ENCODE data around the gene CRYBB2. TPM values are rescaled to one million over a fixed set of nuclear protein-coding genes. Genes with fewer than 3 reads are reported as not detected.

The CRYBB2 gene
- total RNA-seq, 1 experiment from 2014 or later = not detected

DNA sequence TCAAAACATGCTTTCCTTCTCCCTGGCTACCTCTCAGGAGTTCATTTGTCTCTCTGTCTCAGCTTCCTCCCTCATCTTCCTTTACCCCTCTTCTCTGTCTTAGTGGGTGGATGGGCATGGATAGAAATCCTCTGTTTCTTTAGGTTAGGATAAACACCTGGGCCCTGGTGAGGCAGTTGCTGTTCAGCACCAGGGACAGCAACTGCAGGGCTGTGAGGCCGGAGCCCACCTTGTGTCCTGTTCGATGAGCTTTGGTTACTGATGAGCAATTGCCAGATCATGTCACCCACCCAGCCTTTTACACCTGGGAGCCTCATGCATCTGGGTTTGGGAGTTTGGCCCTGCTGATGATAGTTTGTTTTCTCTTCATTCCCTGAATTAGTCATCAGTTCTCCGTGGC is 25.9 kb upstream of the CRYBB2 start:
- no peak overlapping the region for H2AFZ ChIP-seq (ENCODE audit: low read depth, low read length, poor library complexity, severe bottlenecking)
- no peaks in the 10 kb centered on the region for H3K9me3 ChIP-seq (ENCODE audit: control insufficient read depth in 1 of 2, insufficient read depth in 1 of 2, low read depth in 1 of 2, low read length in 2 of 2)
- no peaks in the 10 kb centered on the region for H3K27me3 ChIP-seq (ENCODE audit: insufficient read depth, low read length)
- H3K9me2 ChIP-seq (ENCODE audit: insufficient read depth) = no peaks in the 10 kb centered on the region
- no peaks in the 10 kb centered on the region for H3K79me2 ChIP-seq (ENCODE audit: insufficient read depth, low read length)
- POLR2A ChIA-PET = no interaction called here
- no peak overlapping the region for H3K4me2 ChIP-seq (ENCODE audit: low read length)
- H3K36me3 ChIP-seq (ENCODE audit: control insufficient read depth in 1 of 2, insufficient read depth in 2 of 2, low read length in 2 of 2) = peaks cover 3 to 8% of the 10 kb centered on the region in 2 experiments; a peak in 3 of 4 replicates
- no peak overlapping the region for H3K9ac ChIP-seq (ENCODE audit: low read length)
- no peak for ATAC-seq
- no peaks in the 10 kb centered on the region for H4K20me1 ChIP-seq (ENCODE audit: insufficient read depth)
- no peaks in the 10 kb centered on the region for H3K4me1 ChIP-seq (ENCODE audit: control insufficient read depth in 1 of 2, insufficient read depth in 2 of 2, low read length in 2 of 2)
- no peak for DNase-seq (ENCODE audit: low read depth, low spot score)
- RAD21 ChIA-PET (ENCODE audit: low non-redundant PET in 1 of 2, low total read pairs in 2 of 2, uncharacterized antibody in 2 of 2, unreplicated experiment in 2 of 2) = no interaction called here
- CTCF ChIA-PET = interaction anchor here (1.1 to 1.5 kb wide), 2 partner anchors 9 to 11 kb away, joined by 3 to 4 read pairs; no protein-coding TSS in a partner anchor
- intact Hi-C loops (cut with micrococcal nuclease) = no loop called here
- BruUV-seq (replicated peaks) = no TSS peak
- TF ChIP-seq, protein P1, sequence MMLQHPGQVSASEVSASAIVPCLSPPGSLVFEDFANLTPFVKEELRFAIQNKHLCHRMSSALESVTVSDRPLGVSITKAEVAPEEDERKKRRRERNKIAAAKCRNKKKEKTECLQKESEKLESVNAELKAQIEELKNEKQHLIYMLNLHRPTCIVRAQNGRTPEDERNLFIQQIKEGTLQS (IDR thresholded peaks at IDR 0.05) = no peak
- TF ChIP-seq TCF7L2 (IDR thresholded peaks at IDR 0.05; ENCODE audit: borderline replicate concordance, extremely low read depth, insufficient read depth, insufficient read length) (no peak), EZH2phosphoT487 (IDR thresholded peaks at IDR 0.05; ENCODE audit: borderline replicate concordance) (no peak), EZH2 (IDR thresholded peaks at IDR 0.05) (no peak), POLR2AphosphoS5 (IDR thresholded peaks at IDR 0.05; ENCODE audit: low read depth, low read length) (no peak)
- TF ChIP-seq, protein P2, sequence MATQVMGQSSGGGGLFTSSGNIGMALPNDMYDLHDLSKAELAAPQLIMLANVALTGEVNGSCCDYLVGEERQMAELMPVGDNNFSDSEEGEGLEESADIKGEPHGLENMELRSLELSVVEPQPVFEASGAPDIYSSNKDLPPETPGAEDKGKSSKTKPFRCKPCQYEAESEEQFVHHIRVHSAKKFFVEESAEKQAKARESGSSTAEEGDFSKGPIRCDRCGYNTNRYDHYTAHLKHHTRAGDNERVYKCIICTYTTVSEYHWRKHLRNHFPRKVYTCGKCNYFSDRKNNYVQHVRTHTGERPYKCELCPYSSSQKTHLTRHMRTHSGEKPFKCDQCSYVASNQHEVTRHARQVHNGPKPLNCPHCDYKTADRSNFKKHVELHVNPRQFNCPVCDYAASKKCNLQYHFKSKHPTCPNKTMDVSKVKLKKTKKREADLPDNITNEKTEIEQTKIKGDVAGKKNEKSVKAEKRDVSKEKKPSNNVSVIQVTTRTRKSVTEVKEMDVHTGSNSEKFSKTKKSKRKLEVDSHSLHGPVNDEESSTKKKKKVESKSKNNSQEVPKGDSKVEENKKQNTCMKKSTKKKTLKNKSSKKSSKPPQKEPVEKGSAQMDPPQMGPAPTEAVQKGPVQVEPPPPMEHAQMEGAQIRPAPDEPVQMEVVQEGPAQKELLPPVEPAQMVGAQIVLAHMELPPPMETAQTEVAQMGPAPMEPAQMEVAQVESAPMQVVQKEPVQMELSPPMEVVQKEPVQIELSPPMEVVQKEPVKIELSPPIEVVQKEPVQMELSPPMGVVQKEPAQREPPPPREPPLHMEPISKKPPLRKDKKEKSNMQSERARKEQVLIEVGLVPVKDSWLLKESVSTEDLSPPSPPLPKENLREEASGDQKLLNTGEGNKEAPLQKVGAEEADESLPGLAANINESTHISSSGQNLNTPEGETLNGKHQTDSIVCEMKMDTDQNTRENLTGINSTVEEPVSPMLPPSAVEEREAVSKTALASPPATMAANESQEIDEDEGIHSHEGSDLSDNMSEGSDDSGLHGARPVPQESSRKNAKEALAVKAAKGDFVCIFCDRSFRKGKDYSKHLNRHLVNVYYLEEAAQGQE (IDR thresholded peaks at IDR 0.05; ENCODE audit: low read depth) = peak; percentile 74
- no peak overlapping the region for H3K27ac ChIP-seq (ENCODE audit: low read depth, low read length)
- H3K4me3 ChIP-seq (replicated peaks in 1 of 2; ENCODE audit: low read depth in 1 of 2, low read length in 2 of 2) = no peak overlapping the region
